Measurements from ENCODE around the gene PAX7.

DNA sequence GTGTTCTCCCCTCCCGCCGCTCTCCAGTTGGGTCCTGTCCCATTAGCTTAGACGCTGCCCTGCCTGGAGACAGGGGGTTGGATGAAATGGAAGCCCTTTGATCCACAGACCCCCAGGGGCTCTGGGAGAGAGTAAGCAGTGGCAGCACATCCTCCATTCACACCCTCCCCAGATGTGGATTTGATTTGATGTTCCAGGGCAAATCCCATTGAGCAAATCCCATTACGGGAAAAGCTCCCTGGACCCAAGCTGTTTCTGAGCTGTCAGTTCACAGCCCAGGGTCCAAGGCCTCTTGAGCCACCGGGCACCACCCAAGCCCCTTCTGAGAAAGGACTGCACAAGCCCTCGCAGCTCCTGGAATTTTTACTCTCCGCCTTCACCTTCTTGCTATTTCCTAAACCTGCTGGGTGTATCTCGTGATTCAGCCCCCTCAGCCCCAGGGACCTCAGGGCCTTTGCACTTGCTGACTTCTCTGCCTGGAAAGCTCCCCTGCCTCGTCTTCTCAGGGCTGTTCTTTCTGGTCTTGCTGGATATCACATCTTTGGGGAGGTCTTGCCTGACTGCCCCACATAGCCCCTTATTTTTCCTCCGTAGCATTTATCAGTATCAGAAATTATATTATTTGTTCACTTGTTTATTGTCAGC lies 101.1 kb downstream of the PAX7 start:
- no peak for TF ChIP-seq SMC3 (IDR thresholded peaks at IDR 0.05; ENCODE audit: low read depth, low read length)
- TF ChIP-seq, protein P1, sequence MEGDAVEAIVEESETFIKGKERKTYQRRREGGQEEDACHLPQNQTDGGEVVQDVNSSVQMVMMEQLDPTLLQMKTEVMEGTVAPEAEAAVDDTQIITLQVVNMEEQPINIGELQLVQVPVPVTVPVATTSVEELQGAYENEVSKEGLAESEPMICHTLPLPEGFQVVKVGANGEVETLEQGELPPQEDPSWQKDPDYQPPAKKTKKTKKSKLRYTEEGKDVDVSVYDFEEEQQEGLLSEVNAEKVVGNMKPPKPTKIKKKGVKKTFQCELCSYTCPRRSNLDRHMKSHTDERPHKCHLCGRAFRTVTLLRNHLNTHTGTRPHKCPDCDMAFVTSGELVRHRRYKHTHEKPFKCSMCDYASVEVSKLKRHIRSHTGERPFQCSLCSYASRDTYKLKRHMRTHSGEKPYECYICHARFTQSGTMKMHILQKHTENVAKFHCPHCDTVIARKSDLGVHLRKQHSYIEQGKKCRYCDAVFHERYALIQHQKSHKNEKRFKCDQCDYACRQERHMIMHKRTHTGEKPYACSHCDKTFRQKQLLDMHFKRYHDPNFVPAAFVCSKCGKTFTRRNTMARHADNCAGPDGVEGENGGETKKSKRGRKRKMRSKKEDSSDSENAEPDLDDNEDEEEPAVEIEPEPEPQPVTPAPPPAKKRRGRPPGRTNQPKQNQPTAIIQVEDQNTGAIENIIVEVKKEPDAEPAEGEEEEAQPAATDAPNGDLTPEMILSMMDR (conservative IDR thresholded peaks at IDR 0.05; ENCODE audit: low read depth, low read length), result no peak
- no peak for TF ChIP-seq BHLHE40 (IDR thresholded peaks at IDR 0.05; ENCODE audit: low read depth, low read length)
- TF ChIP-seq POLR2A (IDR thresholded peaks at IDR 0.05; ENCODE audit: low read depth, low read length), result no peak
- TF ChIP-seq, protein P2, sequence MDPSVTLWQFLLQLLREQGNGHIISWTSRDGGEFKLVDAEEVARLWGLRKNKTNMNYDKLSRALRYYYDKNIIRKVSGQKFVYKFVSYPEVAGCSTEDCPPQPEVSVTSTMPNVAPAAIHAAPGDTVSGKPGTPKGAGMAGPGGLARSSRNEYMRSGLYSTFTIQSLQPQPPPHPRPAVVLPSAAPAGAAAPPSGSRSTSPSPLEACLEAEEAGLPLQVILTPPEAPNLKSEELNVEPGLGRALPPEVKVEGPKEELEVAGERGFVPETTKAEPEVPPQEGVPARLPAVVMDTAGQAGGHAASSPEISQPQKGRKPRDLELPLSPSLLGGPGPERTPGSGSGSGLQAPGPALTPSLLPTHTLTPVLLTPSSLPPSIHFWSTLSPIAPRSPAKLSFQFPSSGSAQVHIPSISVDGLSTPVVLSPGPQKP (IDR thresholded peaks at IDR 0.05; ENCODE audit: borderline replicate concordance, low read depth, low read length), result no peak
- TF ChIP-seq RAD21 (IDR thresholded peaks at IDR 0.05; ENCODE audit: low read length), result no peak
- TF ChIP-seq, protein P3, sequence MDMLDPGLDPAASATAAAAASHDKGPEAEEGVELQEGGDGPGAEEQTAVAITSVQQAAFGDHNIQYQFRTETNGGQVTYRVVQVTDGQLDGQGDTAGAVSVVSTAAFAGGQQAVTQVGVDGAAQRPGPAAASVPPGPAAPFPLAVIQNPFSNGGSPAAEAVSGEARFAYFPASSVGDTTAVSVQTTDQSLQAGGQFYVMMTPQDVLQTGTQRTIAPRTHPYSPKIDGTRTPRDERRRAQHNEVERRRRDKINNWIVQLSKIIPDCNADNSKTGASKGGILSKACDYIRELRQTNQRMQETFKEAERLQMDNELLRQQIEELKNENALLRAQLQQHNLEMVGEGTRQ (IDR thresholded peaks at IDR 0.05; ENCODE audit: low read depth, low read length), result no peak
- no peak for TF ChIP-seq RCOR1 (IDR thresholded peaks at IDR 0.05; ENCODE audit: insufficient replicate concordance, low read length)
- TF ChIP-seq RFX5 (IDR thresholded peaks at IDR 0.05; ENCODE audit: low read depth, low read length), result no peak

Data from IMR-90 (cell line).